EL (cell line): ENCODE data around the gene CAPN10.
"Not testable (repeated sequence)": the region's sequence is repeated elsewhere in the genome, so short reads cannot be mapped to it uniquely, and the experiment has no call there.

ENCODE experiments used
- DNase-seq: peaks from one replicate; pipeline ENCODE4 v3.0.0-alpha.2; 2016

CAPN10 gene, protein sequence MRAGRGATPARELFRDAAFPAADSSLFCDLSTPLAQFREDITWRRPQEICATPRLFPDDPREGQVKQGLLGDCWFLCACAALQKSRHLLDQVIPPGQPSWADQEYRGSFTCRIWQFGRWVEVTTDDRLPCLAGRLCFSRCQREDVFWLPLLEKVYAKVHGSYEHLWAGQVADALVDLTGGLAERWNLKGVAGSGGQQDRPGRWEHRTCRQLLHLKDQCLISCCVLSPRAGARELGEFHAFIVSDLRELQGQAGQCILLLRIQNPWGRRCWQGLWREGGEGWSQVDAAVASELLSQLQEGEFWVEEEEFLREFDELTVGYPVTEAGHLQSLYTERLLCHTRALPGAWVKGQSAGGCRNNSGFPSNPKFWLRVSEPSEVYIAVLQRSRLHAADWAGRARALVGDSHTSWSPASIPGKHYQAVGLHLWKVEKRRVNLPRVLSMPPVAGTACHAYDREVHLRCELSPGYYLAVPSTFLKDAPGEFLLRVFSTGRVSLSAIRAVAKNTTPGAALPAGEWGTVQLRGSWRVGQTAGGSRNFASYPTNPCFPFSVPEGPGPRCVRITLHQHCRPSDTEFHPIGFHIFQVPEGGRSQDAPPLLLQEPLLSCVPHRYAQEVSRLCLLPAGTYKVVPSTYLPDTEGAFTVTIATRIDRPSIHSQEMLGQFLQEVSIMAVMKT

DNA sequence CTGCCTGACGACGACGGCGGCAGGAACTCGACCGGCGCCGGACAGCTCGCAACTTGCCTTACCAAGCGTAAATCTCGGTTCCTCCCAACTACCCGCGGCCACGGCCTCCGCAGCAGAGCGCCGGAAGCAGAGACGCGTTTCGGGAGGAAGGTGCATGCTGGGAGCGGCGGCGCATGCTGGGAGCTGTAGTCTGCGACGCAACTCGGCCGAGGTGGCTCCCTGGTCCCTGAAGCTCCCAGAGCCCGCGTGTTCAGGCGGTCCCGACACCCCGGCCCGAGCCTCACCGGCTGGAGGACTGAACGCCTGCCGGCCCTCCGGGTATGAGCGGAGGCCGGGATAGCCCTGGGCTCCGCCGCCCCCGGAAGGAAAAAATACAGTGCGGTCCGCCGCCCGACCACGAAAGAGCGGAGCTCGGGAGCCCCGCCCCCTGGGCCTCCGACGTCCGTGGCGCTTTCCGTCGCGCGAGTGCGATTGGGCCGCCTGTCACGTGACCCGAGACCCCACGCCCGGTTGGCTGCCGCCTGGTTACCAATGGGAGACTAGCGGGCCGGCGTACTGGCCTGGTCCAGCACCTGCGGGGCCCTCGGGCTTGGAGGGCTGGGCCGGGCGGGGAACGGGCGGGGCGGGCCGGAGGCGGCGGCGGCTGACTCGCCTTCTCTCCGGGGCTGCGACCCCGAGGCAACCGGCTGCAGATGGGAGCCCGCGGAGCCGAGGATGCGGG, at the start of gene CAPN10:
TSS of gene CAPN10 (plus strand) at position 537 of the 721 bp plus-strand sequence. CDS start at position 715, 178 bp downstream.
- peak; percentile 95 for DNase-seq

DNA sequence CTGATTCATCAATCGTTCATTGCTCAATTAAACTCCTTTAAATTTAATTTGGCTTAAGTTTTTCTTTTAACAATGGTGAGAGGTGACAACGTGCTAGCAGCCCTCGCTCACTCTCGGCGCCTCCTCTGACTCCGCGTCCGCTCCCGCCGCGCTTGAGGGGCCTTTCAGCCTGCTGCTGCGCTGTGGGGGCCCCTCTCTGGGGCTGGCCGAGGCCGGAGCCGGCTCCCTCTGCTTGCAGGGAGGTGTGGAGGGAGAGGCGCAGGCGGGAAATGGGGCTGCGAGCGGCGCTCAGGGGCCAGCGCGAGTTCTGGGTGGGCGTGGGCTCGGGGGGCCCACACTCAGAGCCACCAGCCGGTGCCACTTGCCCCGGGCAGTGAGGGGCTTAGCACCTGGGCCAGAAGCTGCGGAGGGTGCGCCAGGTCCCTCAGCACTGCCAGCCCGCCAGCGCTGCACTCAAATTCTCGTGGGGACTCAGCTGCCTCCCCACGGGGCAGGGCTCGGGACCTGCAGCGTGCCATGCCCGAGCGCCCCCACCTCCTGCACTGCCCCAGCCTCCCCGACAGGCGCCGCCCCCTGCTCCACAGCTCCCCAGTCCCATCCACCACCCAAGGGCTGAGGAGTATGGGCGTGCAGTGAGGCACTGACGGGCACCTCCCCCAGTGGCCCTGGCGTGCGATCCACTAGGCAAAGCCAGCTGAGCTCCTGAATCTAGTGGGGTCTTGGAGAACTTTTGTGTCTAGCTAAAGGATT, 48.3 kb upstream of the CAPN10 start:
- no peak for DNase-seq

DNA sequence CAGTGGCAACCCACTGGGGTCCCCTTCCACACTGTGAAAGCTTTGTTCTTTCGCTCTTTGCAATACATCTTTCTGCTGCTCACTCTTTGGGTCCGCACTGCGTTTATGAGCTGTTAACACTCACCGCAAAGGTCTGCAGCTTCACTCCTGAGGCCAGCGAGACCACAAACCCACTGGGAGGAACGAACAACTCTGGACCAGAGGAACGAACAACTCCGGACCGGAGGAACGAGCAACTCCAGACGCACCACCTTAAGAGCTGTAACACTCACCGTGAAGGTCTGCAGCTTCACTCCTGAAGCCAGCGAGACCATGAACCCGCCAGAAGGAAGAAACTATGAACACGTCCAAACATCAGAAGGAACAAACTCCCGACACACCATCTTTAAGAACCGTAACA, 47.4 kb upstream of the CAPN10 start:
- DNase-seq: not testable (repeated sequence)

DNA sequence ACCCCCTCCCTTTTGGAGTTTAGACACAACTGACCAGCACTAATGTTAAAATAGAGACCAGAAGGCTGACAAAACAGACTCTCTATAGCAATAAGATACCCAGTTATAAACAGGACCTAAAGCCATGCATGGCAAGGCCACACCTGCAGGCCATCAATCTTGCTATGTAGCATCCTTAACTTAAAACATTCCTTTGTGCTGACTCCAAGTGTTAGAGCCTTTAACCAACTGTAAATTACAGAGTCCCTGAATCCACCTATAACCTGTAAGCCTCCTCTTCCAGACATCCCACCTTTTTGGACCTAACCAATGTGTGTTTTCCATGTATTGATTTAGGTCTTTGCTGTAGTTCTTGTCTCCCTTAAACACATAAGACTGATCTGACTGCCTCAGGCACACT, 46.6 kb upstream of the CAPN10 start:
- DNase-seq: no peak

DNA sequence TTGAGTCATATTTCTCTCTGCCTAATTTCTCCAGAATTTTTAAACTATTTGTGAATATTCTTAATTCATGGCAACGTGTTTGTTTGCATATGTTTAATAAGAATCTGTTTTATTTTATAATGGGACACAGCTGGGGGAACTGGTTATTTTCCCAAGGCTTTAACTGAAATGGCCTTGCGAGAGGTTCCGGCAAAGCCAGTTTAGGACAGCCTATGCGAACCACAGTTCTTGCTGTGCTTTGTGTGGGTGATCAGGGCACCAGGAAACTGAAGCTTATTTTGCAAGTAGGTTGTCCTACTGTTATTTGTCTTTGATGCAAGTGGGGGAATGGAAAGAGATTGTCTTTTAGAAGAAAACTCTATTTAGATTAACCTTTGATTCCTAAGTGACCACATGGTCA, 35.2 kb upstream of the CAPN10 start:
- DNase-seq: no peak

DNA sequence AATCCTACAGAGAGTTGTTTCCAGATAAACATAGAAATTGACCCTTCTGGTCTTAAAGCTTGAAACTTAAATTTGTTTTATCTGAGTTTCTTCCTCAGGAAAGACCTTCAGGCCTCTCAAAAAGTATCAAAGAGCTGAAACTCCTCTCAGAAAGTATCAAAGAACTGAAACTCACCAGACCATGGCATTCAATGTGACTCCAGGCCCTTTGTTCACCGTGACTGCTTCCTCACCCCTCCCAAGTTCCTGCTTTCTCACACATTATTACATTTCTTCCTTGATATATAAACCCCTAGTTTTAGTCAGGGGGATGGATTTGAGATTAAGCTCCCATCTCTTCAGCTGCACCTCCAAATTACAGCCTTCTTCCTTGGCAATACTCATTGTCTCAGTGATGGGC, 34.7 kb upstream of the CAPN10 start:
- DNase-seq: no peak

DNA sequence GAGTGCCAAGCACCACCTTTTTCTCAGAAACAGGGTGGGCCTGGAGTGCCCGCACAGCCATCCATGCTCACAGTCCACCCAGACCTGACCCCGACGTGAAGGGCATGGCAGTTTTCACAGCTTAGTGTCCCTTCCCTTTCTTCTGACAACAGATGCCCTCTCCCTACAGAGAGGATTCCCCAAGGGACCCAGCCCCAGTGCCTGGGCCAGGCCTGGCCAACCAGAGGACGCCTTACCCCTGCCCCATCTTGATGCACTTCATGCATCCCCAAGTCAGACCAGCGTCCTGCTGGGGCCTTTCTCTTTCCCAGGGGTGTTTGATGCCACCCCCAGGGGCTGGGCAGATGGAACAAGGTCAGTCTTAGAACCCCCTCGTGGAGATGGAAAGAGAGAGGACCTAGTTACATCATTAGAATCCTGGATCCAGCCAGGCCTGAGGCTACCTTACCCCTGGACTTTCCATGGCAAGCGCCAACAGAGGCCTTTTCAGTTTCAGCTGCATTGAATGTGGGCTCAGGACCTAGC, 32.5 kb upstream of the CAPN10 start:
- DNase-seq: no peak

DNA sequence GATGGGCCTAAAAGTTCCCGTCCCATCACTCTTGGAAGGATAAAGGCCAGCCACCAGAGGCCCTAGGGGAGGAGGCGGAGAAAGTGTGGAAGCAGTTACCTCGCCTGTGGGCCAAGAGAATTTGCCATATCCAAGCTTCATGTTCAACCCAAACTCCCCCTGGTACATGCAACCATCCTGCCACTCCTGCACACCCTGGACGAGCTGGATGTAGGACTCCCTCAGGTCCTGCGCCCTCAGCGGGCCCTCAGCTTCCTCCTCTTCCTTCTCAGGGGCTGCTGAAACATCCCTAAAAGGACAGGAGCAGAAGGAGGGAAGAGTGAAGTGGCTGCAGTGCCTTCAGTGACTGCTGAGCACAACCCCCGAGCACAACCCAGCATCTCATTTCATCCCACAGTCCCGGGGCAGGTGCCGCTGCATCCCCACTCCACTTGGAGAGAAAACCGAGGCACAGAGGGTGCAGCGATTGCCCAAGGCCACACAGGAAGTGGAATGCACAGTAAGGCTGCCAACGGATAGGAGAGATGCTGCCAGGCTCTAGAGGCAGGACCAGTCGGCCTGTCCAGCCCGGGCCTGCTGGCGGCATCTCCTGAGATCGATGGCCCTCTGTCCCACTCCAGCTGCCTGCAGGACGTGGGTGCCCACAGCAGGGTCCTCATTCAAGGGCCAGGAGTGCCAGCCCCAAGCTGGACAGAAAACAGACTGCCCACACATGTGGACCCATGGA, 31.6 kb upstream of the CAPN10 start:
- no peak for DNase-seq

DNA sequence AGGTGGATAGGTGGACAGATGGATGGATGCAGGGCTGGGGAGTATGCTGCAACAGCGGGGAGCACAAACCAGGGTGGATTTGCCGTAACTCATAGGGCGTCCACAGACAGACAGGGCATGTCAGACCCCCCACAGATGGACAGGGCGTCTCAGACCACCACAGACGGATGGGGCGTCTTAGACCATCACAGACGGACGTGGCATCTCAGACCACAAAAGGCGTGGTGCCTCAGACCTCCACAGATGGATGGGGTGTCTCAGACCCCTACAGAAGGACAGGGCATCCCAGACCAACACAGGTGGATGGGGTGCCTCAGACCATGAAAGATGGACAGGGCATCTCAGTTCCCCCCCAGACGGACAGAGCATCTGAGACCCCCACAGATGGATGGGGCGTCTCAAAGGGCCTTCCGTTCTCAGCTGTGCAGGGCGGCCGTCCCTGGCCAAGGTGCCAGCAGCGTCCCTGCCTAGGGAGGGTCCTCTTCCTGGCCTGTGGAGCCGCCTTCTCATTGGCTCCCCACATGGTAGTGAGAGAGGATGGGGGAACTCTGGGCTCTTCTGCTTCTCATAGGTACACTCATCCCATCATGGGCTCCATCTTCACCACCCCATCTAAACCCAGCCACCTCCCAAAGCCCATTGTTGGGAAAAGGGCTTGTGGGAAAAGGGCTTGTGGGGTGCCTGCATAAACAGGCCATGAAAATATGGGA, 30.8 kb upstream of the CAPN10 start:
- DNase-seq: no peak

DNA sequence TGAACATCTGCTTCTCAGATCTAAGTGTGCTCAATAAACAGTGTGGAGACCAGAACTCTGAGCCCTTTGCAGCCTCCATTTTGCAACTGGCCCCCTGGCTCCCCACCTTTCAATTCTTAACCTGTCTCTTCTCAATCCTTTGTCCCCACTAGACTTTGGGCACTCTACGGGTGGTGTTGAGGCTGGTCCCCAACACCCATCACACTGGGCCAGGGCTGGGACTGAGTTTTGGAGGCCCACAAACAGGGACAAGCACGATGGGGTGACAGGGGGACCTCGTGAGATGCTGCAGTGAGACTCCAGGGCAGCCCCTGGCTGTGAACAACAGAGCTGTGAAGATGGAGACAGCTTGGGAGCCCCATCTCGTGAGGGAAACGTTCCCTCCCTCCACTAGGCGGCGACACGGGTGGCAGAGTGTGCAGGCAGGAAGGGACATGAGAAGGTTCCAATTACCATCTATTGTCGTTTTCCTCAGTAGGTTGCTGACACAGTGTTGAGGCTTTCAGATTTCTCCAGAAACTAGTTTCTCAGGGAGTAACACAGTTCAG, 29.9 kb upstream of the CAPN10 start:
- DNase-seq: peak; percentile 53

DNA sequence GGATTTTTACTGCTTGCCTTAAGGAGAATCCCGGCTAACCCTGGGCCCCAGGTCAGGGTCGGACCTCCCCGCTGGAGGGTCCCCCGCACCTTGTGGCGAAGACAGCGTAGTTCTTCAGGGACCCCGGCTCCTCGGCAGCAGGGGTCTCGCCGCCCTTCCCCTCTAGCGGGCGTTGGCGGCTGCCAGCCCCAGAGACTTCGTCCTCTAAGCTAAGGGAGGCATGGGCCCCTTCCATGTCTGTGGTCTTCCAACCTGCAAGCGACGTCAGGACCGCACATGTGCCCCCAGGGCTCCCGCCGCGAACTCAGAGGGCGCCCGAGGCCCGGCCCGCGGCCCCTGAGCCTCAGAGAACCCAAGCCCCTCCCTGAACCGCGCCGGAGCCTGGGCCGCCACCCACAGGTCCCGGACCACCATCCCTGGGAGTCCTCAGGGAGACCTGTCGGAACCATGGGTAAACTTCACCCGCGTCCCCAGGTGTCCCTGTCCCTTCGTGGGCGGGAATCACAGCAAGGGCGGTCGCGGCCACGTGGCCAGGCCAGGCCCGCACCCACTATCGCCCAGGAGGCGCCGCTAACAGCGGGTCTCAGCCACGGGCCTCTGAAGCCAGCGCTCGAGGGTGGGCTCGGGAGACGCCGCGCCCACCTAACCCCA, 29.3 kb upstream of the CAPN10 start:
- DNase-seq: no peak

DNA sequence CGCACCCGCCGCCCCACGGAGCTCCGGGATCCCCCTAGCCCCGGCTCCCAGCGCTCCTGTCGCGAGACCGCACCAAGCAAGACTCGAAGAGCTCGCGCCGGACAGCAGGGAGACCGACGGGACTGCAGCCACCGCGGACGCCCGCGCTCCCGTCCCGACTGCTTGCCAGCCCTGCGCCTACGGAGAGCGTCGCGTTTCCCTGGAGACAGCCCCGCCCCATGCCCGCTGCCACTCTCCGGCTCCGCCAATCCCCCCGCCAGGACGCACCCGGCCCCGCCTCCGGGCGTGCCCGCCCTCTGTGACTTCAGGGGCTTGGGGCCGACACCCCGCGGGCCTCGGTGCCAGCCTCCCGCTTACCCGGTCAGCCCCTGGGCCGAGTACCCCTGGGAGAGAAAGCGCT, 28.7 kb upstream of the CAPN10 start, which contains the start of gene ANKMY1:
TSS of gene ANKMY1 (minus strand) at position 181 of the 400 bp plus-strand sequence. CDS start 653 bp downstream, outside the sequence.
- peak; percentile 76 for DNase-seq

DNA sequence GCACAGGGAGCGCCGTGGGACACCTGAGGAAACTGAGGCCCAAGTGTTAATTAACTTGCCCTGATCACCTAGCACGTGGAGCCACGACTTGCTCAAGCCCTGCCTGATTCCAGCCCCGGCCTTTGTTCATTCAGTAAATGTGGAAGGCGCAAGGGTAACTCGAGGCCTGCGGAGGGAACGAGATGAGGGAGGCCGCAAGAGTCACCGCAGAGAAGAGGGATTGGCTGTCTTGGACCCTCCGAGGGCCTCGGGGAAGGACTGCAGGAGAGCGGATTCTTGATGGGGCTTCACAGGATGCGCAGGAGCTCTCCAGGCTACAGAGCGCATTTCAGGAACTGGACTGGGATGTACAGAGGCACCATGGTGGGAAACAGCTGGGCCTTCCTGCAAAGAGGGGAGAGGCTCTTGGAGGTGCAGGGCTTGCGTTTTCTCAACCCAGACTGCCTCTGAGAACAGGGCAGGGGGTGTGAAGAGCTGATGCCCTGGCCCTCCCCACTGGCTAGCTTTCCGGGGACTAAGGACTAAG, 28.2 kb upstream of the CAPN10 start:
- no peak for DNase-seq

DNA sequence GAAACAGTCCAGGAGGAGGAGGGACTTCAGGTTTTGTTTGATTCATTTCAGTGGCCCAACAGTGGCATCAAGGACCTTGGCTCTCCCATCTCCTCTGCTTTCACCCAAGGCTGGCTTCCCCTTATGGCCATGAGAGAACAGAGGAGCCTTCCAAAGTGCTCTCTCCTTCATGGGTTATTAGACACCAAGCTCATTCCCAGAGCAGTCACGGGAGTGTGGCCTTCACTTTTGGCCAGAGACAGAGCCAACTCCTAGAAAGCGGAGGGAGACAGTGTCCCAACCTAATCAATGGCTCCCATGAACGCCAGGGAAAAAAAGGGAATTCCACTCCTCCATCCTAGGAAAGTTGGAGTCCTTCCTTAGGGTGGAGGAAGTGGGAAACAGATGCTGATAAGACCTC, 27.2 kb upstream of the CAPN10 start:
- no peak for DNase-seq

DNA sequence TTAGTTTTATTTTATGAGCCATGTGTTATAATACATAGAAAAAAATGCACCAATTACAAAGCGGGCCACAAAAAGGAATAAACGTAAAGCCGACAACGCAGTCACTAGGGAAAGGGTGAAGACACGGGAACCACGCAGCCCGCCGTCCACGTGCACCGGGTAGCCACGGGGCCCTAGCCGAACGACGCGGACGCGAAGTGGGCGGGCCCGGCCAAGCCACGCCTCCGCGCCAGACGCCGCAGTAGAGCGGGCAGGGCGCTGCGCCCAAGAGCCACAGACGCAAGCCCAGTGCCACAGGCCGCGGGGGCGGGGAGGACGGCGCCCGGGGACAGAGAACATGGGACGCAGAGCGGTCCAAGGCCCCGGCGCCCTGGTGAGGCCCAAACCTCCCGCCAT, 26.5 kb upstream of the CAPN10 start, which contains the start of gene DUSP28:
TSS of gene DUSP28 (plus strand) at position 274 of the 396 bp plus-strand sequence. CDS start 328 bp downstream, outside the sequence.
- peak; percentile 85 for DNase-seq

DNA sequence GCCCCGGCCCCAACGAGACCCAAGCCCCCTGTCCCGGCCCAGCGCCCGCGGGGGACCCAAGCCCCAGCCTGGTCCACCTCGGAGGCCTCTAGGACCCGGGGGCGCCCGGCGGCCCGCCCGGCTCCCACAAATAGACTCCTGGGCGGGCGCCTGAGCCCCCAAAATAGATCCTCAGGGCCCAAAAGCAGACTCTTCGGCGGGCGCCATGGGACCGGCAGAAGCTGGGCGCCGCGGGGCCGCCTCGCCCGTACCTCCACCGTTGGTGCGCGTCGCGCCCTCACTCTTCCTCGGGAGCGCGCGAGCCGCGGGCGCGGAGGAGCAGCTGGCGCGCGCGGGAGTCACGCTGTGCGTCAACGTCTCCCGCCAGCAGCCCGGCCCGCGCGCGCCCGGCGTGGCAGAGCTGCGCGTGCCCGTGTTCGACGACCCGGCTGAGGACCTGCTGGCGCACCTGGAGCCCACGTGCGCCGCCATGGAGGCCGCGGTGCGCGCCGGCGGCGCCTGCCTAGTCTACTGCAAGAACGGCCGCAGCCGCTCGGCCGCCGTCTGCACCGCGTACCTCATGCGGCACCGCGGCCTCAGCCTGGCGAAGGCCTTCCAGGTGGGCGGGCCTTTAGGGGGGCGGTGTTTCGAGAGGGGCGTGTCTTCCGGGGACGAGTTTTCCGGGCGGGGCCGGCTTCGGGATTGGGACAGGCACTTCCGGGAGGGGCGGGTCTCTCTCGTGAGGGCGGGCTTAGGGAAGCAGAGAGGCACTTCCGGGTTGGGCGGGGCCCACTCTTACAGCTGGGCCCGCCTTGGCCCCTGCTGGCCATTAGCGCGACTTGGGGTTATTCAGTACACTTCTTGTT, 25.8 kb upstream of the CAPN10 start:
- DNase-seq: peak; percentile 98

DNA sequence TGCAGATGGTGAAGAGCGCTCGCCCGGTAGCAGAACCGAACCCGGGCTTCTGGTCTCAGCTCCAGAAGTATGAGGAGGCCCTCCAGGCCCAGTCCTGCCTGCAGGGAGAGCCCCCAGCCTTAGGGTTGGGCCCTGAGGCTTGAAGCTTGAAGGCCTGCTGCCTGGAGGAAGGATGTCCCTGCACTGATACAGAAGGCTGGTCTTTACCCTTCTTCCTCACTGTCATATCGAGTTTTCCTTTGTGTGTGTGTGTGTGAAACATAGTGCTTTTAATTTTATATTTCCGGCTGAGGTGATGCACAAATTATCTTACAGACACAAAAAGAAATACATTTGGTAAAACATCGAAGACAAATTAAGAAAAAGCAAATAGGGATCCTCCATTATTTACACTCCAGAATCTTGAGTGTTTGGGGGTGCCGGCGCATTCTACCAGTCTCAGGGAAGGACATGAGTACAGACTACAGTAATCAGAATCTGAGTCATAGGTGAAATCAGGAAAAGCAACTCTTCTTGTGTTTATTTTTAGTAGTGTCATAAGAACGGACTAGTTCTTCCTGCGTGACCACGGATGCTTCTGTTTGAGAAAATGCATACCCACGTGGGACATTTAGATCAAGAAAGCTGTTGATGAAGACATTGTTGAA, 25.1 kb upstream of the CAPN10 start:
- peak; percentile 66 for DNase-seq

DNA sequence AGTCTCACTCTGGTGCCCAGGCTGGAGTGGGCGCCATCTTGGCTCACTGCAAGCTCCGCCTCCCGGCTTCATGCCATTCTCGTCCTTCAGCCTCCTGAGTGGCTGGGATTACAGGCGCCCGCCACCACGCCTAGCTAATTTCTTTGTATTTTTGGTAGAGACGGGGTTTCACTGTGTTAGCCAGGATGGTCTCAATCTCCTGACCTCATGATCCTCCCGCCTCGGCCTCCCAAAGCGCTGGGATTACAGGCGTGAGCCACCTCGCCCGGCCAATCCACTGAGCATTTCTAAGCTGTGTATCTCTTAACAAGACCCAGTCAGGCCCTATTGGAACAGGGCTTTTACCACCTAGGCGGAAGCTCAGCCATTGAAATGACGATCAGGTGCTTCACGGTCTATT, 23.3 kb upstream of the CAPN10 start:
- not testable (repeated sequence) for DNase-seq
